Effector memory CD8-positive, alpha-beta T cell (primary cell): ENCODE data around the gene TLR2.
"Not testable (repeated sequence)": the region's sequence is repeated elsewhere in the genome, so short reads cannot be mapped to it uniquely, and the experiment has no call there.

Experiments used
- ATAC-seq: fragments of 150-1000 bp; cut with Tn5 transposase; replicated peaks from 2 replicates; pipeline ENCODE4 v1.10.0; 2021; ENCODE audit warnings: mild to moderate bottlenecking, moderate library complexity
- DNase-seq, 3 experiments: peaks; one replicate each; pipeline ENCODE4 v3.0.0; 2021
- H3K27ac Mint-ChIP-seq, 2 donors: one replicate each; pipeline ENCODE4 v1.8.0; 2022; ENCODE audit warnings: mild to moderate bottlenecking in 2 of 2, mixed read lengths in 2 of 2, moderate library complexity in 2 of 2
- H3K27me3 Mint-ChIP-seq, 2 donors: one replicate each; pipeline ENCODE4 v1.8.0; 2022; ENCODE audit warnings: mixed read lengths in 2 of 2
- H3K36me3 Mint-ChIP-seq: one replicate; pipeline ENCODE4 v1.8.0; 2022; ENCODE audit warnings: mild to moderate bottlenecking, moderate library complexity, mixed read lengths; ENCODE audit not compliant: insufficient read depth
- H3K4me1 Mint-ChIP-seq, 2 donors: one replicate each; pipeline ENCODE4 v1.8.0; 2022; ENCODE audit warnings: low read depth in 2 of 2, mixed read lengths in 2 of 2
- H3K4me3 Mint-ChIP-seq, 2 donors: one replicate each; pipeline ENCODE4 v1.8.0; 2022; ENCODE audit warnings: mild to moderate bottlenecking in 2 of 2, mixed read lengths in 2 of 2, moderate library complexity in 2 of 2
- H3K9me3 Mint-ChIP-seq, 2 donors: one replicate each; pipeline ENCODE4 v1.8.0; 2022; ENCODE audit warnings: mixed read lengths in 2 of 2

The TLR2 gene

GRCh38 chr4:153647975-153648374 is 36.1 kb upstream of the TLR2 start:
- H3K27ac Mint-ChIP-seq, result no peak overlapping the region

GRCh38 chr4:153649572-153649991 is 34.5 kb upstream of the TLR2 start:
- peaks cover 0 to under 1% of the 10 kb centered on the region in 2 donors for H3K27me3 Mint-ChIP-seq
- no peak for ATAC-seq
- DNase-seq, result no peak

More at GRCh38 chr4:153647975-153648374, 36.1 kb upstream of the TLR2 start:
- no peak for ATAC-seq
- peaks cover 8 to 11% of the 10 kb centered on the region in 2 donors for H3K4me1 Mint-ChIP-seq
- no peak for DNase-seq
- H3K27me3 Mint-ChIP-seq, result no peaks in the 10 kb centered on the region
- no peaks in the 10 kb centered on the region for H3K9me3 Mint-ChIP-seq
- no peak overlapping the region for H3K4me3 Mint-ChIP-seq
- no peaks in the 10 kb centered on the region for H3K36me3 Mint-ChIP-seq

DNA sequence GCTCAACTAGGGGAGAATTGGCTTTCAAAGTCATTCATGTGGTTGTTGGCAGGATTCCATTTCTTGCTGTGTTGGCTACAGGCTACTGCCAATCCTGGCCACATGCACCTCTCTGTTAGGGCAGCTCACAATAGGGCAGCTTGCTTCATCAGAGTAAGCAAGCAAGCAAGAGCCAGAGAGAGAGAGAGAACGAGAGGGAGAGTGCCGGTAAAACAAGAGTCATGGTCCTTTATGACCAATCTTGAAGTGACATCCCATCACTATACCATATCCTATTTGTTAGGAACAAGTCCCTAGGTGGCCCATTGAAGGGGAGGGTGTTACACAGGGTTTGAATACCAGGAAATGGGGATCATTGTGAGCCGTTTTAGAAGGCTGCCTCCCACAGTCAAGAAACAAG is 33.0 kb upstream of the TLR2 start:
- DNase-seq (no peak), ATAC-seq (no peak)
- H3K36me3 Mint-ChIP-seq, result no peaks in the 10 kb centered on the region
- H3K27ac Mint-ChIP-seq, result peak overlapping the region; percentile 2 to 7
- peaks cover 14 to 15% of the 10 kb centered on the region in 2 donors for H3K27me3 Mint-ChIP-seq
- H3K4me3 Mint-ChIP-seq, result peak overlapping the region in 1 of 2 donors; percentile 6
- H3K4me1 Mint-ChIP-seq, result peaks cover 7 to 8% of the 10 kb centered on the region in 2 donors
- H3K9me3 Mint-ChIP-seq, result no peaks in the 10 kb centered on the region

More at GRCh38 chr4:153649572-153649991, 34.5 kb upstream of the TLR2 start:
- Mint-ChIP-seq H3K4me3 (no peak overlapping the region), H3K36me3 (no peaks in the 10 kb centered on the region), H3K4me1 (peaks cover 7 to 8% of the 10 kb centered on the region in 2 donors), H3K27ac (no peak overlapping the region), H3K9me3 (no peaks in the 10 kb centered on the region)

DNA sequence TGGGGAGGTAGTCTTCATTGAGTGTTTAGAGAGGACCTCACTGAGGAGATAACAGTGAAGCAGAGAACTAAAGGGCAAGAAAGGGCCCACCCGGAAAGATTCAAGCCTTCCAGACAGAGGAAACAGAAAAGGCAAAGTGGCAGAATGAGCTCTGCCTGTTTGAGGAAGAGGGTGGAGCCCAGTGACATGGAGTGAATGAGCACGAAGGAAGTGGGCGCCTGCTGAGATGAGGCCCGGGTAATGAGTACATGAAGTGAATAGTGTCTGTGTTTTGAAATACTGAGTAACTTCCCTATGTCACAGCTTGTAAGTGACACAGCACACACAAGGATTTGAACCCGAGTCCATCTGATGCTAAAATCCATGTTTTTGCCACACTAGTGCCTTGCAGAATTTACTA is 32.5 kb upstream of the TLR2 start:
- ATAC-seq (peak; percentile 88), DNase-seq (peak in 1 of 3 experiments; percentile 10)
- H3K4me3 Mint-ChIP-seq, result peak overlapping the region in 1 of 2 donors; percentile 6

DNA sequence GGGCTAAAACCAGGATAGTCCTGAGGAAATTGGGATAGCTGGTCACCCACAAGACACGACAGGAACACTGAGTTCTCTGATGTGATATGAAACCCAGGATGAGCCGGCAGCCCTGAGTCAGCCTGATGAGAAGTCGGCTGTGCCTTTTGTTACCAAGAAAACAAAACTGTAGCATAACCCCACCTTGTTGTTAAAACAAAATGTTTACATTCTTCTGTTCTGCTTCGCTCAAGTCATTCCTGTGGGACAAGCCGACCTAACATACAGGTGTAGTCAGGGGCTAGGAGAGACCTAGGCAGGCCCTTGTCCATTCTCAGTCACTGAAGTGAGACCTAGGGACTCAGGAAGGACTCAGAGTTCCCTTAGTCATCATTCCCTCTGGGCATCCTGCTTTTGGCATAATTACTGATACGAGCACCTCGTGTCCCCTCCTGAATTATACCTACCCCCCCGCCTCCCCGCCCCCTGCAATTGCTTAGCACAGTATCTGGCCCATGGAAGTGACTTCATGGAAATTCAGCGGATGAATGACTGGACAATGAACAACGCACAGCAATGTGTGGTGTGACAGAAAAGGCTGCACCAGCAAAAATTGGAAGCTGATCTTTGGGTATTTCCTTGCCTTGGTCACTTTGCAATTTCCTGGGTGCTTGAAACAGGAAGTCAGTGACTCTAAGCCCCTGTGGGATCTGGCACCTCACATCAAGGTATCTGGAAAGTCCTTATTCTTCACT is 31.9 kb upstream of the TLR2 start:
- no peaks in the 10 kb centered on the region for H3K36me3 Mint-ChIP-seq
- no peaks in the 10 kb centered on the region for H3K9me3 Mint-ChIP-seq
- H3K27ac Mint-ChIP-seq, result peak overlapping the region in 1 of 2 donors; percentile 2
- peak; percentile 25 for ATAC-seq
- no peak overlapping the region for H3K4me3 Mint-ChIP-seq
- peaks cover 22% of the 10 kb centered on the region in 2 donors for H3K27me3 Mint-ChIP-seq
- no peak for DNase-seq
- peaks cover 7 to 8% of the 10 kb centered on the region in 2 donors for H3K4me1 Mint-ChIP-seq

More for the DNA sequence above, 32.5 kb upstream of the TLR2 start:
- H3K4me1 Mint-ChIP-seq, result peaks cover 7 to 8% of the 10 kb centered on the region in 2 donors
- H3K9me3 Mint-ChIP-seq, result no peaks in the 10 kb centered on the region
- no peaks in the 10 kb centered on the region for H3K36me3 Mint-ChIP-seq
- H3K27me3 Mint-ChIP-seq, result peaks cover 19 to 20% of the 10 kb centered on the region in 2 donors
- H3K27ac Mint-ChIP-seq, result peak overlapping the region; percentile 2 to 7

GRCh38 chr4:153655002-153655541 is 29.0 kb upstream of the TLR2 start:
- DNase-seq (no peak), ATAC-seq (no peak)
- Mint-ChIP-seq H3K27ac (no peak overlapping the region), H3K4me1 (peaks cover 6 to 7% of the 10 kb centered on the region in 2 donors), H3K27me3 (peaks cover 35 to 41% of the 10 kb centered on the region in 2 donors), H3K4me3 (no peak overlapping the region), H3K36me3 (no peaks in the 10 kb centered on the region), H3K9me3 (no peaks in the 10 kb centered on the region)

GRCh38 chr4:153655928-153656327 is 28.2 kb upstream of the TLR2 start:
- Mint-ChIP-seq H3K4me1 (peaks cover 6 to 7% of the 10 kb centered on the region in 2 donors), H3K9me3 (no peaks in the 10 kb centered on the region)
- ATAC-seq, result no peak

DNA sequence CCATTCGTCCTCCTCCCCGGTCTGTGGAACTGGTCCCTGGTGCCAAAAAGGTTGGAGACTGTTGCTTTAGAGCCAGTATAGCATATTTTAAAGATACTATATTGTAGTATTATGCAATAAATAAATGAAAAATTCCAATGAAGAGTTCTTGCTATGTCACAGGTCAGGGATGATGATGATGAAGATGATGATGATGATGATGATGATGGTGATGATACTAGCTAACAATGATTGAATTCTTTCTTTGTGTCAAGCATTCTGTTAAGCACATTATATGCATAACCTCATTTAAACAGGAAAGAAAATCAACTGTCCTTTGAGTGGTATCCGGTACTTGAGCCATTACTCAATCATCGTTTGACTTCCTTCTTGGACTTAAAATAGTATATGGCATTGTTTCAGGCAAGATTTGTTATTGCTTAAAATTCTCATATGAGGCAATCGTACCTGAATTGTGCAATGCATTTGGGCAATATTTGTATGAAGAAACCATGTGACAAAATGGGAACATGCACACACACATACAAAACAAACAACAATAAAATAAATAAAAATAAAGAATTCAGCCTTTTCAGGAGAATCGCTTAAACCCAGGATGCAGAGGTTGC is 22.8 kb upstream of the TLR2 start:
- no peak for ATAC-seq
- no peak overlapping the region for H3K4me3 Mint-ChIP-seq
- H3K27me3 Mint-ChIP-seq, result peaks cover 19 to 40% of the 10 kb centered on the region in 2 donors
- no peaks in the 10 kb centered on the region for H3K36me3 Mint-ChIP-seq
- no peak for DNase-seq
- peaks cover 10 to 14% of the 10 kb centered on the region in 2 donors for H3K9me3 Mint-ChIP-seq
- no peaks in the 10 kb centered on the region for H3K4me1 Mint-ChIP-seq
- H3K27ac Mint-ChIP-seq, result no peak overlapping the region

More at GRCh38 chr4:153655928-153656327, 28.2 kb upstream of the TLR2 start:
- Mint-ChIP-seq H3K27ac (no peak overlapping the region), H3K4me3 (no peak overlapping the region), H3K36me3 (no peaks in the 10 kb centered on the region), H3K27me3 (peaks cover 35 to 41% of the 10 kb centered on the region in 2 donors)
- DNase-seq, result no peak

GRCh38 chr4:153661908-153662307 is 22.2 kb upstream of the TLR2 start:
- Mint-ChIP-seq H3K4me1 (no peaks in the 10 kb centered on the region), H3K4me3 (no peak overlapping the region), H3K36me3 (no peaks in the 10 kb centered on the region), H3K9me3 (peaks cover 10 to 14% of the 10 kb centered on the region in 2 donors), H3K27me3 (peaks cover 19 to 40% of the 10 kb centered on the region in 2 donors), H3K27ac (no peak overlapping the region)
- ATAC-seq (no peak), DNase-seq (no peak)

GRCh38 chr4:153663667-153664066 is 20.4 kb upstream of the TLR2 start:
- no peak for DNase-seq
- H3K27me3 Mint-ChIP-seq, result peaks cover 28 to 43% of the 10 kb centered on the region in 2 donors
- no peak overlapping the region for H3K27ac Mint-ChIP-seq
- H3K36me3 Mint-ChIP-seq, result no peaks in the 10 kb centered on the region
- no peak for ATAC-seq
- H3K9me3 Mint-ChIP-seq, result peaks cover 10 to 14% of the 10 kb centered on the region in 2 donors
- H3K4me3 Mint-ChIP-seq, result no peak overlapping the region
- no peaks in the 10 kb centered on the region for H3K4me1 Mint-ChIP-seq

DNA sequence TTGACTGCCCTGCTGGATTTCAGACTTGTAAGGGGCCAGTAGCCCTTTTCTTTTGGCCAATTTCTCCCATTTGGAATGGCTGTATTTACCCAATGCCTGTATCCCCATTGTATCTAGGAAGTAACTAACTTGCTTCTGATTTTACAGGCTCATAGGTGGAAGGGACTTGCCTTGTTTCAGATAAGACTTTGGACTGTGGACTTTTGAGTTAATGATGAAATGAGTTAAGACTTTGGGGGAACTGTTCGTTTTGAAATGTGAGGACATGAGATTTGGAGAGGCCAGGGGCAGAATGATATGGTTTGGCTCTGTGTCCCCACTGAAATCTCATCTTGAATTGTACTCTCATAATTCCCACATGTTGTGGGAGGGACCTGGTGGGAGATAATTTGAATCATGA is 17.6 kb upstream of the TLR2 start:
- not testable (repeated sequence) for ATAC-seq, H3K36me3 Mint-ChIP-seq, H3K4me1 Mint-ChIP-seq, DNase-seq, H3K4me3 Mint-ChIP-seq, H3K27ac Mint-ChIP-seq
- H3K9me3 Mint-ChIP-seq, result peaks cover 10 to 14% of the 10 kb centered on the region in 2 donors
- H3K27me3 Mint-ChIP-seq, result peaks cover 29 to 40% of the 10 kb centered on the region in 2 donors

GRCh38 chr4:153668647-153669046 is 15.4 kb upstream of the TLR2 start:
- Mint-ChIP-seq H3K9me3 (no peaks in the 10 kb centered on the region), H3K4me3 (no peak overlapping the region)

GRCh38 chr4:153669838-153670237 is 14.2 kb upstream of the TLR2 start:
- Mint-ChIP-seq H3K4me1 (no peaks in the 10 kb centered on the region), H3K4me3 (no peak overlapping the region), H3K36me3 (no peaks in the 10 kb centered on the region), H3K9me3 (no peaks in the 10 kb centered on the region), H3K27ac (no peak overlapping the region), H3K27me3 (peaks cover 42 to 57% of the 10 kb centered on the region in 2 donors)
- ATAC-seq, result no peak
- DNase-seq, result no peak

More at GRCh38 chr4:153668647-153669046, 15.4 kb upstream of the TLR2 start:
- no peak for DNase-seq
- Mint-ChIP-seq H3K27ac (no peak overlapping the region), H3K27me3 (peaks cover 34 to 47% of the 10 kb centered on the region in 2 donors), H3K4me1 (no peaks in the 10 kb centered on the region), H3K36me3 (no peaks in the 10 kb centered on the region)
- ATAC-seq, result no peak
